NCI-H2029 treated with DMSO at 0.1 percent for 48 hours (cell line): ENCODE measurements around the gene PLEKHG4.

Source experiments
- DNase-seq: peaks from one replicate; lab custom pipeline; 2025; lab: John Stamatoyannopoulos, UW

Gene PLEKHG4

DNA sequence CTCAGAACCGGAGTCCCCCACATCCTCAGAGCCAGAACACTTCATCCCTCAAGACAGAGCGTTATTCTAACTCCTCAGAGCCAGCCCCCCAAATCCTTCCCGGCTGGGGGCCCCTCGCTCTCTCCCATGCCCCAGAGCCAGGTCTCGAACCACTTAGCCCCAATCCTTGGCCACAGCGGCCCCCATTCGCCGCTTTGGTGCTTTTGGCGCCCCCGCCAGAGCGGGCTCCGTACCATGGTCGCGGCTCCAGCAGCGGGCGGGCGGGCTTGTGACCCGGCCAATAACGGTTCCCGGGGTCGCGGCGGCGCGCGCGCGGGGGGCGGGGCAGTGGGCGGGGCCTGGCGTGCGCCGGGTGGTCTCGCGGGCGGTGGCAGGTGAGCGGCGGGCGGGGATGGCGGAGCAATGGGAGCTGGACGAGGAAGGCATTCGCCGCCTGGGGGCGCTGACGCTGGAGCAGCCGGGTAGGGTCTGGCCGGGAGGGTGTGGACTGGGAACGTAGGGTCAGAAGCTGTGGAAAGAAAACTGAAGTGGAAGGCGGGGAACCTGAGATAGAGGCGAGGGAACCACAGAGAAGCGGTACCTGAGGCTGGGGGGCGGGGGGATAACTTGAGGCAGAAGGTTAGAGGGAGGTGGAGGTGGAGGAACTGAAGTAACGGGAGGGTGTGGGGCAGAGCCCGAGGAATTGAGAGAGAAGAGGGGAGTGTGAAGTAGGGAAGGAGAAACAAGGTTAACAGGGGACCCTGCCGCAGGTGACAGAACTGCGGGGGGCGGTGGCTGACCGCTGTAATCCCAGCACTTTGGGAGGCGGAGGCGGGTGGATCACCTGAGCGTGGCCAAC lies 47.4 kb downstream of the PLEKHG4 start, which contains the start of the genes KCTD19 and LRRC36:
Gene KCTD19 (minus strand): TSS at position 270 of the 838 bp plus-strand sequence. CDS start 34 bp downstream, at position 236.
Gene LRRC36 (plus strand): TSS at position 344 of the 838 bp plus-strand sequence. CDS start 48 bp downstream, at position 392.
- DNase-seq: no peak

DNA sequence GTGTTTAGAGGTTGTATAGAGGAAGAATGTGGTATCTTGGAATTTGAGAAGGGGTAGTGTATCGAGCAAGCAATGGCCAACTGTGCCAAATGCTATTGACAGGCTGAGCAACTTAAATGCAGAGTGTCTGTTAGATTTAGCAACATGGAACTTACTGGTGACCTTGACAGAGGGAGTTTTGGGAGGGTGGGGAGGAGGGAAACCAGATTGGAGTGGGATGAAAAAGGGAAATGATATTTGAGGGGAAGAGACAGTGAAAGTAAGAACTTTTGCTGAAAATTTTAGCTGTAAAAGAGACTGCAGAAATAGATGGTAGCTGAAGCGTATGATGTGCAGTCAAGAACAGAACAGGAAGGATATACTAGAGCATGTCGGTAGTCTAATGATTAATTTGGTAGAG lies 48.4 kb downstream of the PLEKHG4 start:
- no peak for DNase-seq

DNA sequence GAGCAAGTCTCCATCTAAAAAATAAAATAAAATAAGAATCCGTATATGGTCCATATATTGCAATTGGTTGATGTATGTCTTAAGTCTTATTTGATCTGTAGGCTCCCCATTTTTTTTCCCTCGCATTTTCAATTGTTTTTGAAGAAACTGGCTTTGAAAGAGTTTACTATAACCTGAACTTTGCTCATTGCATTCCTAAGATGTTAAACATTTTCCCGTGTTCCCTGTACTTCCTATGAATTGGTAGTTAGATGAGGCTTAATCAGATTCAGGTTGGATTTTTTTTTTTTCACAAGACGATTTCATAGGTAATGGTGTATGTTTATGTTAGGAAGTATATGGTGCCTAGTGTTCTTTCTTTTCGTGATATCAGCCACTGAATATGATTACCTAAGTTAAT lies 50.6 kb downstream of the PLEKHG4 start:
- DNase-seq: no peak

DNA sequence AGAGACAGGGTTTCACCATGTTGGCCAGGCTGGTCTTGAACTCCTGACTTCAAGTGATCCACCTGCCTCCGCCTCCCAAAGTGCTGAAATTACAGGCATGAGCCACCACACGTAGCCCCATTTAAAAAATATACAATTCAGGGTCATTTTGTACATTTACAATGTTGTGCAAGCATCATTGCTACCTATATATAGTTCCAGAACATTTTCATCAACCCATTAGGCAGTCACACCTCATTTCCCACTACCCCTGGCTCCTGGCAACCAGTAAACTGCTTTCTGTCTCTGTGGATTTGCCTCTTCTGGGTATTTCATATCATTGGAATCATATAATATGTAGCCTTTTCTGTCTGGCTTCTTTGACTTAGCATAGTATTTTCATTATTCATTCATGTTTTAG lies 54.0 kb downstream of the PLEKHG4 start:
- DNase-seq: no peak

DNA sequence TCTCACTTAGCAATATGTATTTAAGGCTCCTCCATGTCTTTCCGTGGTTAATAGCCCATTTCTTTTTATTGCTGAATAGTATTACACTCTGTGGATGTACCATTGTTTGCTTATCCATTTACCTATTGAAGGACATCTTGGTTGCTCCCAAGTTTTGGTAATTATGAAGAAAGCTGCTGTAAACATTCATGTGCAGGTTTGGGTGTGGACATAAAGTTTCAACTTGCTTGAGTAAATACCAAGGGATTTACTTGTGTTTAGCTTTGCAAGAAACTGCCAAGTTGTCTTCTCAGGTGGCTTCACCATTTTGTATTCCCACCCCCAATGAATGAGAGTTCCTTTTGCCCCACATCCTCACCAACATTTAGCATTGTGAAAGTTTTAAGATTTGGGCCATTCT lies 56.8 kb downstream of the PLEKHG4 start:
- DNase-seq: no peak

DNA sequence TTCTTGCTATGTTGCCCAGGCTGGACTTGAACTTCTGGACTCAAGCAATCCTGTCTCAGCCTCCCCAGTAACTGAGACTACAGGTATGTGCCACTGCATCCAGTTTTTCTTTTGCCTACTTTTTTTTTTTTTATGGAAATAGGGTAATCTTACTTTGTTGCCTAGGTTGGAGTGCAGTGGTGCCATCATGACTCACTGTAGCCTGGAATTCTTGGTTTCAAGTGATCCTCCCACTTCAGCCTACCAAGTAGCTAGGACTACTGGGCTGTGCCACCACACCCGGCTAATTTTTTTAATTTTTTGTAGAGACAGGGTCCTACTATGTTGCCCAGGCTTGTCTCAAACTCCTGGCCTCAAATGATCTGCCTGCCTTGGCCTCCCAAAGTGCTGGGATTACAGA lies 57.3 kb downstream of the PLEKHG4 start:
- no peak for DNase-seq
